ENCODE data around the gene ETNK2.

The ETNK2 gene

DNA sequence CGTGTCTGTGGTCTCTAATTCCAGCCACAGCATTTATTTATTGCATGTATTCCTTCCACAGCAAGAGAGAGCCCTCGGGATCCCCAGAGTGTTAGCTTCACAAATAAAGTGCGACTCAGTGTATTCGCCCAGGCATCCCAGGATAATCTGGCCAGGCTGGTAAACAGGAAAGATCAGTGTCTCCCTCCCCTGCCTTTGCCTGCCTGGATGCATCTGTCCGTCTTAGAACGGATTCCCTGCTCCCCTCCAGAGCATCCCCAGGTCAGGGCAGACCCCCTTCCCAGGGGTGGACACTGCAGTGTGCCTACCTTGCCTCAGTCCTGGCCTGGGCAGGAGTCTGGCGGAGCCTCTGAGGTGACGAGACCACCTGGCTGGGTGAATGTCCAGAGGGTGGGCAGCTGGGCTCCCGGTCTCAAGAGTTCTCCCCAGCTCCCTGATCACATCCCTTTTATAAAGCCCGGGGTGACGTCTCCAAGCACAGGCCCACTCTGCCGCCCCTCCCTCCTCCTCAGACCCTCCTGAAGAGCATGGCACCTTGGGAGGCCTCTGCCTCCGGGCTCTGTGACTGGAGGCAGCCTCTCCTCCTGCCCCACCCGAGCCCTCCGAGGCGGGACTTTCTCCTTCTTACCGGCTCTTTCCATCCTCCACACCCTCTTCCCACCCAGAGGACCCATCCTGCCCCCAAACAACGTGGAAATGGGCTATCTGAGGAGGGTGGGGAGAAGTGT is 44.4 kb upstream of the ETNK2 start, which contains the start of gene KISS1:
Gene KISS1 (minus strand): TSS at position 424 of the 728 bp plus-strand sequence. CDS start 3,615 bp downstream, outside the sequence.
- no peak for DNase-seq (ENCODE audit: low read depth)
- no peak within 1 kb of the TSS for H3K4me3 ChIP-seq (ENCODE audit: low read depth, low read length)
- TF ChIP-seq, protein P1, sequence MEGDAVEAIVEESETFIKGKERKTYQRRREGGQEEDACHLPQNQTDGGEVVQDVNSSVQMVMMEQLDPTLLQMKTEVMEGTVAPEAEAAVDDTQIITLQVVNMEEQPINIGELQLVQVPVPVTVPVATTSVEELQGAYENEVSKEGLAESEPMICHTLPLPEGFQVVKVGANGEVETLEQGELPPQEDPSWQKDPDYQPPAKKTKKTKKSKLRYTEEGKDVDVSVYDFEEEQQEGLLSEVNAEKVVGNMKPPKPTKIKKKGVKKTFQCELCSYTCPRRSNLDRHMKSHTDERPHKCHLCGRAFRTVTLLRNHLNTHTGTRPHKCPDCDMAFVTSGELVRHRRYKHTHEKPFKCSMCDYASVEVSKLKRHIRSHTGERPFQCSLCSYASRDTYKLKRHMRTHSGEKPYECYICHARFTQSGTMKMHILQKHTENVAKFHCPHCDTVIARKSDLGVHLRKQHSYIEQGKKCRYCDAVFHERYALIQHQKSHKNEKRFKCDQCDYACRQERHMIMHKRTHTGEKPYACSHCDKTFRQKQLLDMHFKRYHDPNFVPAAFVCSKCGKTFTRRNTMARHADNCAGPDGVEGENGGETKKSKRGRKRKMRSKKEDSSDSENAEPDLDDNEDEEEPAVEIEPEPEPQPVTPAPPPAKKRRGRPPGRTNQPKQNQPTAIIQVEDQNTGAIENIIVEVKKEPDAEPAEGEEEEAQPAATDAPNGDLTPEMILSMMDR (IDR thresholded peaks at IDR 0.05; ENCODE audit: control insufficient read depth, extremely low read depth, insufficient read depth): no peak

DNA sequence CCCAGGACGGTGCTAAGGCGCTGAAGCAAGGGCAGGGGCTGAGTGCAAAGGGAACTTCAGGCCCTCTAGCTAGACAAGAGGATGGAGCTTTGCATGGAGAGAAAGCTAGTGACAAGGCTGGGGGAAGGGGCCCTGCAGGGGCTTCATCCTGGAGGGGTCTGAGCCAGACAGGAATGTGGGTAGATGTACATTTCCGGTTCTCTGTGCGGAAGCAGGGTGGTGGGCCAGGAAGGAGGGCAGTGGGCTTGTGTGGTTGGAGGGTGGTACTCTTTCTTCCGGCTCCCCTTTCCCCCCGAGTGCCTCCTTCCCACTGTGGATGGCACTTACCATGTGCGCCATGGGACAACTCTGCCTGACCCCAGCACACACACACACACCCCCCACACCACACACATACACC is 42.9 kb upstream of the ETNK2 start:
- no peak overlapping the region for H3K4me3 ChIP-seq (ENCODE audit: low read depth, low read length)
- TF ChIP-seq, protein P1 (IDR thresholded peaks at IDR 0.05; ENCODE audit: control insufficient read depth, extremely low read depth, insufficient read depth): no peak
- no peak for DNase-seq (ENCODE audit: low read depth)

DNA sequence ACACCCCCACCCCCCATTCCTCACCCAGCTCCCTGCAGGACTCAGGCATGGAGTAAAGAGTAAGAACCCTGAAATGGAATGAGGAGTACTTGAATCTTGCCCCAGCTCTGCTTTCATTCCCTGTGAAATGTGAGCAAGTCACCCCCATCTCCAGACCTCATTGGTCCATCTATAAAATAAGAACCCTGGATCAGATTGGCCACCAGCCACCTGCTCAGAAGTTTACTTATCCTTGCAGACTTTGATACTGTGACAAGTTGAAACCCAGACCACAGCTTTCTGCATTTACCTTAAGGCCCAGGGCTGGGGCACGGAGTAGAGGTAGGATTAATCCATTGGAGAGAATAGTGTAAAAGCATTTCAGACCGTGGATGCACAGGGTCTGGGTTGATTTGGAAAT is 42.2 kb upstream of the ETNK2 start:
- H3K4me3 ChIP-seq (ENCODE audit: low read depth, low read length): no peak overlapping the region
- DNase-seq (ENCODE audit: low read depth): no peak
- TF ChIP-seq, protein P1 (IDR thresholded peaks at IDR 0.05; ENCODE audit: control insufficient read depth, extremely low read depth, insufficient read depth): no peak

DNA sequence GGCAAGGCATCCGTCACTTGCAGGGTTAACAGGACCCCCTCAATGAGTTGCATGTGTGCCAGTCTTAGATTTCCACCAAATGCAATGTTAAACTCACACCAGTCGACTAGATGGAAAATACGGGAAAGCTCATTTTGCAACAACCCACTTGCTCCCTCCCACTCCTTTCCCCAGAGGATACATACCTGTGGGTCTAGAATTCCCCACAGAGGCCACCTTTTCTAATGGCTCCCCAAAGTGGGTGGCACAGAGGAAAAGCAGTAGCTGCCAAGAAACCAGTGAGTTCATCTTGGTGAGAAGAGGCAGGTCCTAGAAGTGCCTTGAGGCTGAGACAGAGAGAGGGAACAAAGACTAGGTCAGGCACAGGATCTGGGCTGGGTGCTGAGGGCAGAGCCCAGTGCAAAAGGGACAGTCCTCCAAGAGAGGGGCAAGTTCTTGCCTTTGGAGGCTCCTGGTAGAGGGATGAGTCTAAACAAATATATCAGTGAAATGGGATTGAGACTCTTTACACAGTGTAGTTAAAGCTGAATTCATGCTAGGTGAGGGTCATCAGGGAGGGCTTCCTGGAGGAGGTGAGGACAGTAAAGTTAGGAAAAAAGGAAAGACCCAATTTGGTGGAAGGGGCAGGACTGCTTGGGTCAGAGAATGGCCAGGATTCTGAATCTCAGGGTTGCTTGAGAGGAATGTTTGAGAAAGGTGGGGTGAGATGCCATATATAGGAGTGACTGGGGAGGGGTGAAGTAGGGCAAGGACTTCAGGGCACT is 40.9 kb upstream of the ETNK2 start:
- TF ChIP-seq, protein P1 (IDR thresholded peaks at IDR 0.05; ENCODE audit: control insufficient read depth, extremely low read depth, insufficient read depth): no peak
- no peak for DNase-seq (ENCODE audit: low read depth)
- no peak overlapping the region for H3K4me3 ChIP-seq (ENCODE audit: low read depth, low read length)

DNA sequence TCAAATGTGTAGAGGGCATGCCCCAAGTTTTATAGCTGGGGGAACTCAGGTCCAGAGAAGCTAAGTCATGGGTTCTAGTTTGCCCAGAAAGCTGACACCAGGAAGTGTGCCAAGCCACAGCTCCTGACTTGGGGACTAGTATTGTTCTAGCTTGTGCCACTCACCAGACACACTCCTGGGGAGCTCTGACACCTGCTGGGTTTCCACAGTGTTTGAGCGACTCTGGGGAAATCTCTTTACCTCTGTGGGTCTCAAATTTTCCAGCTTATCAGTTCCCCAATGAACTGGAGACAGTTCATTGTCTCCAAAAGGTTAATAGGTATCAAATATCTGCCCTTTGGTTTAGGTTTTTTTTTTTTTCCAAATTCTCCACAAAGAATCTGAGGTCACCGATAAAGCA is 40.2 kb upstream of the ETNK2 start:
- no peak for DNase-seq (ENCODE audit: low read depth)
- TF ChIP-seq, protein P1 (IDR thresholded peaks at IDR 0.05; ENCODE audit: control insufficient read depth, extremely low read depth, insufficient read depth): no peak
- H3K4me3 ChIP-seq (ENCODE audit: low read depth, low read length): no peak overlapping the region

DNA sequence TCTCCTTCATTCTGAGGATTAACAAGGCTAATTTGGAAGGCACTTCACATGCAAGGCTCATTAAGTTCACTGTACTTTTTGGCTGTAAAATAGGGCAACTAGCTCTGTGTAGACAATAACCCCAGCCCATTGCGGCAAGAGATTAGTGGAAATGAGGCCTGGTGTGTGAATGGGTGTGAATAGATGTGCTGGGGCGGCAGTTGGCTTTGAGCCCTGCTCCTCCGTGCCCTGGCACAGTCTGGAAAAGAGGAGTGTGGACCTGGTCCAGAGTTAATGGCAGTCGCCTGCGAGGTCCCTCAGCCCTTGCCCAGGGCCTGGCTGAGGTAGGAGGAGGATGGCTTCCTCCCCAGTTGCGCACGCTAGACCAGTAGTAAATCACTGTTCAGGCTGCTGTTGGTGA is 39.6 kb upstream of the ETNK2 start:
- no peak for DNase-seq (ENCODE audit: low read depth)
- no peak overlapping the region for H3K4me3 ChIP-seq (ENCODE audit: low read depth, low read length)
- TF ChIP-seq, protein P1 (IDR thresholded peaks at IDR 0.05; ENCODE audit: control insufficient read depth, extremely low read depth, insufficient read depth): no peak
